ENCODE measurements around the gene SERBP1. TPM values are rescaled to one million over a fixed set of nuclear protein-coding genes. Genes with fewer than 3 reads are reported as not detected.

Gene SERBP1
- total RNA-seq, 1 donor, result 232 TPM

DNA sequence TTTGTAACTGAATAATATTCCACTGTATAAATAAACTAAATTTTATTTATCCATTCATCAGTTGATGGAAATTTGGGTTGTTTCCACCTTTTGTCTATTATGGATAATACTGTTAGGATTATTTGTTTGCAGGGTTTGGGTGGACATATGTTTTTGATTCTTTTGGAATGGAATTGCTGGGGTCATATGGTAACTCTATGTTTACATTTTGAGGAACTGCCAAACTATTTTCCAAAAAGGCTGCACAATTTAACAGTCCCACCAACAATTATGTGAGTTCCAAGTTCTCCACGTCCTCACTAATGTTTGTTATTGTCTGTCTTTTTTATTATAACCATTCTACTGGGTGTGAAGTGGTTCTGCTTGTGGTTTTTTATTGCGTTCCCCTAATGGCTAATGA lies 4.3 kb upstream of the SERBP1 start:
- peak; percentile 57 for DNase-seq (ENCODE audit: low read depth)
- TF ChIP-seq, protein P1, sequence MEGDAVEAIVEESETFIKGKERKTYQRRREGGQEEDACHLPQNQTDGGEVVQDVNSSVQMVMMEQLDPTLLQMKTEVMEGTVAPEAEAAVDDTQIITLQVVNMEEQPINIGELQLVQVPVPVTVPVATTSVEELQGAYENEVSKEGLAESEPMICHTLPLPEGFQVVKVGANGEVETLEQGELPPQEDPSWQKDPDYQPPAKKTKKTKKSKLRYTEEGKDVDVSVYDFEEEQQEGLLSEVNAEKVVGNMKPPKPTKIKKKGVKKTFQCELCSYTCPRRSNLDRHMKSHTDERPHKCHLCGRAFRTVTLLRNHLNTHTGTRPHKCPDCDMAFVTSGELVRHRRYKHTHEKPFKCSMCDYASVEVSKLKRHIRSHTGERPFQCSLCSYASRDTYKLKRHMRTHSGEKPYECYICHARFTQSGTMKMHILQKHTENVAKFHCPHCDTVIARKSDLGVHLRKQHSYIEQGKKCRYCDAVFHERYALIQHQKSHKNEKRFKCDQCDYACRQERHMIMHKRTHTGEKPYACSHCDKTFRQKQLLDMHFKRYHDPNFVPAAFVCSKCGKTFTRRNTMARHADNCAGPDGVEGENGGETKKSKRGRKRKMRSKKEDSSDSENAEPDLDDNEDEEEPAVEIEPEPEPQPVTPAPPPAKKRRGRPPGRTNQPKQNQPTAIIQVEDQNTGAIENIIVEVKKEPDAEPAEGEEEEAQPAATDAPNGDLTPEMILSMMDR (IDR thresholded peaks at IDR 0.05; ENCODE audit: insufficient read depth, low read length), result no peak
- H3K4me3 ChIP-seq (ENCODE audit: low read depth, low read length), result no peak overlapping the region

DNA sequence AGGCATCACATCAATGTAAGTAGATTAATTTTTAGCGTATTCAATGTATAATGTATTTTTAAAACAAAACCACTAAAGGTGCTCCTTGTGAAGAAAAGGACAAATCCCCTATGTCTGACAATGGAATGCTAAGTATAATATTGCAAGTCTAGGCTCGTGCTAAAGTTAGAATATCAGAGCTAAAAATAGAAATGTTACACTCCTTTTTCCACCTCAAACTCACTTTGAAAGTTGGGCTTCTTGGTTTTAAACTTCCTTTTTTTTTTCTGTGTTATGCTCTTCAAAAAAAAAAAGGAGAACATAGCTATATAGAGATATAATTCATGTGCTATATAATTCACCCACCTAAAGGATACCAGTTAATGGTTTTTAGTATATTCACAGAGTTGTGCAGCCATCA lies 3.6 kb upstream of the SERBP1 start:
- TF ChIP-seq, protein P1 (IDR thresholded peaks at IDR 0.05; ENCODE audit: insufficient read depth, low read length), result no peak
- no peak overlapping the region for H3K4me3 ChIP-seq (ENCODE audit: low read depth, low read length)
- no peak for DNase-seq (ENCODE audit: low read depth)

DNA sequence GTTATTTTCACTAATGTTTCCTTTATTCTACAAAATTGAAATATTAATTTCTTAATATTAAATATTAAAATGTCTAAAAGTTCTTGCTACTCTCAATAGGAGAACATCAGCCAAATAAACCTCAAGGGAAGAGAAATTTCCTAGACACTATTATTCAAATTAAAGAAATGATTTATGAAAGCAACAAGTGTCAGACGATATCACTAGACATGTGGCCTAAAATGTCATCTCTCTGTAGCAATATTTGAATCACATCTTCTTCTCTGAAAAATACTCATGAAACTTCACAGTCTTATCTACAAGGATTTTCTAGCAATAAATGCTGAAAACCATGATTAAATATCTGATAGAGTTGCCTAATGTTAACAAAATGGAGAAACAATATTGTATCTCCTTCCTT lies 2.5 kb upstream of the SERBP1 start:
- DNase-seq (ENCODE audit: low read depth), result no peak
- no peak overlapping the region for H3K4me3 ChIP-seq (ENCODE audit: low read depth, low read length)
- TF ChIP-seq, protein P1 (IDR thresholded peaks at IDR 0.05; ENCODE audit: insufficient read depth, low read length), result no peak

DNA sequence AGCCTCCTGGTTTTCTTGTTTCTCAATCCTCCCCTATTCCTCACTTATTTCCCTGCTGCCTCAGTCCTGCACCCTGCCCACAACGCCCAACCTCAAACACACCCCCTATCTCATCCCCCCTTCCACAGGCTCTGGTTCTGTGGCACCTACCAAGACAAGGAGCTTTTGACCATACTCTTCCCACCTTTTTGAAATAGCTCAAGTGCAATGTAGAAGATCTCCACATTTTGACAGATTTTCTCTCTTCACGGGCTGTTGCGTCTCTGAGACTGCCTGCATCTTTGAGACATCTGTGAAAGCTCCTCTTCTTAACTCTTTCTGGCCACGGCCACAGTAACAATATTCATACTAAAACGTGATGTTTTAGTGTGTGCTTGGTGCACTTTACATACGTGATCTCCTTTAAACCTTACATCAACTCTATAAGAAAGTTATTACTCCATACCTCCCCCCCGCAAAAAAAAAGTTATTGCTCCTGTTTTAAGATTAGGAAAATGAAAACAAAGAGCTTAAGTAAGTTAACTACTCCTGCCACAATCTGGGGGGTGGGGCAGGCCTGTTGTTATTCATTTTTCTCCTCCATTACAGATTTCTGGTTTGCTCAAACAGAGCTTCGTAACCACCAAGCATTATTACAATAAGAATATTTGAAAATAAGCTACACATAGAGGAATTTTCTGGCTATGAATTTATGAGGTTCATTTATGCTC lies 1.8 kb upstream of the SERBP1 start:
- TF ChIP-seq, protein P1 (IDR thresholded peaks at IDR 0.05; ENCODE audit: insufficient read depth, low read length), result no peak
- H3K4me3 ChIP-seq (ENCODE audit: low read depth, low read length), result peak overlapping the region; percentile 15
- no peak for DNase-seq (ENCODE audit: low read depth)

DNA sequence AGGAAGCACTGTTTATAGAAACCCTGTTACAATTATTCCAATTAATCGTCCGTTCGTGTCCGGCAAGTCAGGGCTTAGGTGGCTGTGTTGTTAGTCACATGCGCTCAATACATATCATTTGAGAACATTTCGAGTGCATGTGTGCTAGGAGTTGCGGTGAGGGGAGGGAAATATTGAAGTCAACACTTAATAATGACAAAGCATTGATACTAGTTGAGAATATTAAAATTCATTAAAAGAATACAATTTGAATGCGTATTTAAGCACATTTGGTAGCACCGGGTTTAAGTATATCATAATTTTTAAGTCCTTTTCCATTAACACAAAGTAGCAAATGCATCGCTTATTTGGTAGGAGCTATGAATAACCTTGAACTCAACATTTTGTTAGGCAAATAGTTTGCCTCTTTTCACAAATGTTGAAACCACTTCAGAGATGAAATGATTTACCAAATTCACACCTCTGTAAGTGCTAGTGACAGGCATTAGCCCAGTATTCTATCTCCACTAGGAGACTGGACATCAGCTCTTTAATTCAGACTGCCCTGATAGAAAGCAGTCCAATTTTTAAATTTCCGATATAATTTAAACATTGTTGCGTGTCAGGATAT lies 1.1 kb upstream of the SERBP1 start:
- TF ChIP-seq, protein P1 (IDR thresholded peaks at IDR 0.05; ENCODE audit: insufficient read depth, low read length), result no peak
- H3K4me3 ChIP-seq (ENCODE audit: low read depth, low read length), result peak overlapping the region; percentile 94
- no peak for DNase-seq (ENCODE audit: low read depth)

DNA sequence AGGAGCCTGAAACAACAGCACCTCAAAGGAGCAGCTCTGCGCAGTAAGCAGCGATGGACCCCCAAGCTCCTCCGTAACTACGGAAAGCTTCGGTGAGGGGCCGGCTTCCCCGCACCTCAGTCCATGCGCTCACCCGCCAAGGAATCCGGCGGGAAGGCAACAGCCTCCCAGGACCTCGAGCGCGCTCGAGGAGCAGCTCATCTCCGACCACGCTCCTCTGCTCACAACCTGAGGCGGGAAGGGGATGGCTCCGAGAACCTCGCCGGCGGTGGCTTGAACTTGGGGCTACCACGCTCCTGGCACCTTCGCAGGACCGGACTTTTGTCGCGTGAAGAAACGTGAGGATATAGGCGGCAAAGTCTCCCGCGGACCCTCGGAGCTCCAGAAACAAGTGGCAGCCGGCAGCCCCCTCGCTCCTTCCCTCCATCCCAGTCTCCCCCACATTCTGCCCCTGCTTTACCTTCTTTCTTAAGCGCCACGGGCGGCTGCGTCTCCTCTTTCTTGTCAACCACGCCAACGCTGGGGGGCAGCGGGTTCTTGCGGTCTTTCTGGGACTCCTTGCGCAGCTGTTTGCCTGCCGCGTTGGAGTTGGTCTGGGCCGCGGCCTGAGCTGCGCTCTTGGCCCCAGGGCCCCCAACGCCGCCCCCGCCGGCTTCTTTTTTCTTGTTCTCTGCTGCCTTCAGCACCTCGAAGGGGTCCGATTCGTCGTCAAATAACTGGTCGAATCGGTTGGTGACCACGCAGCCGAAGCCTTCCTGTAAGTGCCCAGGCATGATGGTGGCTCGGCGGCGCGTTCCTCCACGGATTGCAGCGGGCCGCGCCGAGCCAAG lies 459 bp downstream of the SERBP1 start:
- H3K4me3 ChIP-seq (ENCODE audit: low read depth, low read length), result peak overlapping the region; percentile 94
- TF ChIP-seq, protein P1 (IDR thresholded peaks at IDR 0.05; ENCODE audit: insufficient read depth, low read length), result no peak
- no peak for DNase-seq (ENCODE audit: low read depth)

Data from fibroblast of the aortic adventitia (primary cell).